Heart left ventricle (tissue), 13 donors: ENCODE results near the gene RNASEH2C.

Experiments used
- CTCF ChIP-seq, 12 donors: fragments of 200-600 bp; sonication (generic) in 4 of 12; IDR thresholded peaks; one replicate each; pipeline versions ENCODE4 v1.5.0 to v1.8.0; 2018 to 2022; ENCODE audit warnings: antibody characterized with exemption in 12 of 12, mild to moderate bottlenecking in 5 of 12
- POLR2A ChIP-seq, 2 donors: fragments of 450-650 bp; IDR thresholded peaks; one replicate each; pipeline ENCODE4 v1.6.1; 2017; ENCODE audit warnings: antibody characterized with exemption in 2 of 2, mild to moderate bottlenecking in 2 of 2, moderate library complexity in 2 of 2
- donor health status: ischemic (EF 13 %, LVEDD 7.1; RV severe dilation, severe dysfunction).
- donor health status: DM: no; HTN: yes; CAD: no.
- donor health status: DM: no; HTN: no; CAD: no.
- donor health status: ischemic (EF 25% LVEDD 6.9; RV normal size, moderate dysfunction).
- donor health status: ischemic (EF 25% LVEDD 5.7; RV mildly dilated, moderate dysfunction).
- donor health status: ischemic (EF 35%, LVEDD 5.7; RV mildly dilated, moderate dysfunction).
- donor health status: nonischemic (EF 11% LVEDD 7.7; RV severe dilation, severe dysfunction).
- donor health status: DM: yes; HTN: yes; CAD: no.
- donor health status: PGD.
- donor health status: ischemic (EF 29% LVEDD 5.4; RV normal size, mild dysfunction).
- donor health status: nonischemic (EF 23%, LVEDD 6.1; RV moderate dilation, normal function).

GRCh38 chr11:65672982-65673381 lies 47.6 kb downstream of the RNASEH2C start:
- TF ChIP-seq POLR2A (IDR thresholded peaks at IDR 0.05) (no peak), CTCF (IDR thresholded peaks at IDR 0.05) (no peak)
